WTC11 (cell line): ENCODE measurements around the gene HIBADH. TPM values are rescaled to one million over a fixed set of nuclear protein-coding genes. Genes with fewer than 3 reads are reported as not detected.

Source experiments
- ATAC-seq: fragments of 200-7000 bp; cut with Tn5 transposase; 2 replicates; pipeline ENCODE4 v1.10.0; 2021; ENCODE audit warnings: mild to moderate bottlenecking, moderate library complexity
- CTCF ChIA-PET: fragments of 300-600 bp; sonication (Branson Sonifier 250); formaldehyde crosslinking; loops from one replicate; lab custom pipeline; 2021; ENCODE audit warnings: antibody characterized with exemption; lab: Charles Lee
- POLR2A ChIA-PET: fragments of 350-600 bp; sonication (Branson Sonifier 250); formaldehyde crosslinking; loops from one replicate; lab custom pipeline; 2021; ENCODE audit warnings: antibody characterized with exemption; lab: Charles Lee
- DNase-seq: peaks from one replicate; pipeline ENCODE4 v3.0.0; 2021; ENCODE audit warnings: low spot score
- H3K27ac Mint-ChIP-seq: 2 replicates; pipeline ENCODE4 v1.8.0; 2021; ENCODE audit warnings: mixed read lengths
- H3K27me3 Mint-ChIP-seq: 2 replicates; pipeline ENCODE4 v1.8.0; 2021; ENCODE audit warnings: low read depth, mild to moderate bottlenecking, moderate library complexity, mixed read lengths
- H3K36me3 Mint-ChIP-seq: 2 replicates; pipeline ENCODE4 v1.8.0; 2021; ENCODE audit warnings: mixed read lengths
- H3K4me1 Mint-ChIP-seq: 2 replicates; pipeline ENCODE4 v1.8.0; 2022; ENCODE audit warnings: mixed read lengths
- H3K4me3 Mint-ChIP-seq: 2 replicates; pipeline ENCODE4 v1.8.0; 2021; ENCODE audit warnings: mild to moderate bottlenecking, moderate library complexity, mixed read lengths
- H3K9me3 Mint-ChIP-seq: 2 replicates; pipeline ENCODE4 v1.8.0; 2021; ENCODE audit warnings: mixed read lengths
- CREB1 ChIP-seq: sonication (generic); formaldehyde crosslinking; IDR thresholded peaks from 2 replicates; pipeline ENCODE4 v1.8.0; 2023; ENCODE audit warnings: mild to moderate bottlenecking, missing genetic modification reagents
- GTF2I ChIP-seq: fragments of 250-450 bp; sonication (Bioruptor Pico); conservative IDR thresholded peaks from 2 replicates; pipeline ENCODE4 v1.4.0; 2021; ENCODE audit warnings: mild to moderate bottlenecking
- JUN ChIP-seq: sonication (generic); formaldehyde crosslinking; IDR thresholded peaks from 2 replicates; pipeline ENCODE4 v1.8.0; 2023; ENCODE audit warnings: mild to moderate bottlenecking, missing genetic modification reagents
- NR1H2 ChIP-seq: sonication (generic); formaldehyde crosslinking; IDR thresholded peaks from 2 replicates; pipeline ENCODE4 v1.9.0; 2021; ENCODE audit warnings: mild to moderate bottlenecking, moderate library complexity, missing genetic modification reagents
- RELA ChIP-seq: sonication (generic); formaldehyde crosslinking; IDR thresholded peaks from 2 replicates; pipeline ENCODE4 v1.8.1; 2022; ENCODE audit warnings: missing genetic modification reagents, mild to moderate bottlenecking, borderline replicate concordance
- SMAD3 ChIP-seq: sonication (generic); formaldehyde crosslinking; IDR thresholded peaks from 2 replicates; pipeline ENCODE4 v1.8.0; 2022; ENCODE audit warnings: missing genetic modification reagents, mild to moderate bottlenecking, borderline replicate concordance
- TCF7 ChIP-seq: sonication (generic); formaldehyde crosslinking; IDR thresholded peaks from 2 replicates; pipeline ENCODE4 v1.8.0; 2022; ENCODE audit warnings: mild to moderate bottlenecking, low read depth, missing genetic modification reagents, moderate library complexity
- ZNF232 ChIP-seq: sonication (generic); formaldehyde crosslinking; IDR thresholded peaks from 2 replicates; pipeline ENCODE4 v1.8.0; 2022; ENCODE audit warnings: mild to moderate bottlenecking, missing genetic modification reagents
- total RNA-seq: library from RNA; stranded (reverse); gene quantifications from 3 replicates; pipeline ENCODE4 v1.2.3, GENCODE V29; 2021
- TF ChIP-seq, protein P1 (sequence below): fragments of 250-450 bp; sonication (Bioruptor Pico); IDR thresholded peaks from 2 replicates; pipeline ENCODE4 v2.1.2; 2022; ENCODE audit warnings: mild to moderate bottlenecking, moderate library complexity
- TF ChIP-seq, protein P2 (sequence below): sonication (generic); formaldehyde crosslinking; IDR thresholded peaks from 2 replicates; pipeline ENCODE4 v1.8.0; 2022; ENCODE audit warnings: missing genetic modification reagents
- TF ChIP-seq, protein P3 (sequence below): fragments of 250-450 bp; sonication (Bioruptor Pico); IDR thresholded peaks from 2 replicates; pipeline ENCODE4 v1.9.0; 2021; ENCODE audit warnings: mild to moderate bottlenecking, borderline replicate concordance
- TF ChIP-seq, protein P4 (sequence below): fragments of 250-450 bp; sonication (Bioruptor Pico); IDR thresholded peaks from 2 replicates; pipeline ENCODE4 v1.8.0; 2021; ENCODE audit warnings: mild to moderate bottlenecking
- TF ChIP-seq, protein P5 (sequence below): fragments of 250-450 bp; sonication (Bioruptor Pico); IDR thresholded peaks from 2 replicates; pipeline ENCODE4 v1.9.0; 2021; ENCODE audit warnings: mild to moderate bottlenecking
- TF ChIP-seq, protein P6 (sequence below): fragments of 250-450 bp; sonication (Bioruptor Pico); IDR thresholded peaks from 2 replicates; pipeline ENCODE4 v1.9.0; 2021; ENCODE audit warnings: mild to moderate bottlenecking
- TF ChIP-seq, protein P7 (sequence below): sonication (generic); formaldehyde crosslinking; IDR thresholded peaks from 2 replicates; pipeline ENCODE4 v1.8.0; 2022; ENCODE audit warnings: mild to moderate bottlenecking, missing genetic modification reagents

The HIBADH gene
- total RNA-seq, 1 experiment from 2014 or later, result 27.9 TPM

DNA sequence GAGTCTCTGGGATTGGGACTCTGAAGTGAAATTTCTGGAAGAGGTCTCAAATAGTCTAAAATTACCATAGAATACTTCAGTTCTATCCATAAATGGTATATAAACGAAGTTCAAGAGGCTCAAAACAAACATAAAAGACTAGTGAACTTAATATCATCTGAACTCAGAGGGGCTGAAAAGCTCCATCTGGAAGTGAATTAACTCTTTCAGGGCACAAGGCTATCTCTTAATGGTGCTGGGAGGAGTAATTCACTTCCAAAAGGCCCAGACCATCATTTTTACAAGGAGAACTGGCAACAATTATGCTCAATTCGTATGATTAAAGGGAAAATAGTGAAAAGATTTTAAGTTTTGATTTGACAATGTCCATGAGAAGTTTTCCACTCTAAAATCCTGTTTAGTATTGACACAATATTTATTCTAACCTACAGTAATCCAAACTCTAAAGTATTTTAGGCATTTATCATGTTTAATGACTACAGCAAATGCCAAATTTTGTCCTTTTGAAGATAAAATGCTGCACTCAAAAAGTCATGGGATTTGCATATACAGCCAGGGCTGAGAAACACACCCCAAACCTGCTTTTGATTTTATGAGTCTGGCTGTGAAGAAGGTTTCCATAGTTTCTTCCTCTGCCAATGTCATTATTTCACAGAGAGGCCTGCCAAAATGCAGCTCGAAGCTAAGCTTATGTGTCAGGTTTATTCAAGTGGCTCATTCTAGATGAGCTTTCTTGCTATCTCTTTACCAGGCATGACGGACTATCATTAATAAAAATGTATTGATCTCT is 143.9 kb downstream of the HIBADH start:
- H3K27me3 Mint-ChIP-seq, result peaks cover 51% of the 10 kb centered on the region
- H3K27ac Mint-ChIP-seq, result no peak overlapping the region
- H3K4me3 Mint-ChIP-seq, result no peak overlapping the region

DNA sequence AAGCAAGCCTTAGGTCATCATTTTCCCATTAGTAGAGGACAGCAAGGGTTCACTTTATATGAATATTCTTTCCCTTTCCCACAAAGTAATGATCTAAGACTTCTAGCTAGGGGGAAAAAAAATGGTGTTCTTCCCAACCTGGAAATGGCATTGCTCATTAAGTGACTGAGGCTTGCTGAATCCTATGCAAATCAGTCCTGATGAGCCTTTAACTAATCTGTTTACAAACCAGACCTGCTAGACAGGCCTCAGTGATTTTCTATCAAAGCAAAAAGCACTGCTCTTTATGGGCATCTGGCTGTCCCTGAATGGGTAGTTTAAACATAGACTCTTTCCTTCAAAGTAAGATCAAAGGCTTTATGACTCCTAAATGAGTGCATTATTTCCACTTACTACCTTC is 146.3 kb downstream of the HIBADH start:
- CTCF ChIA-PET, result no interaction called here
- Mint-ChIP-seq H3K27ac (peak overlapping the region; percentile 1; the same call in 1 of the 2 replicates), H3K9me3 (no peaks in the 10 kb centered on the region), H3K36me3 (no peaks in the 10 kb centered on the region), H3K4me3 (no peak overlapping the region), H3K4me1 (peaks cover 20% of the 10 kb centered on the region), H3K27me3 (peaks cover 51% of the 10 kb centered on the region)
- TF ChIP-seq RELA (CRISPR knock-in tag), result no peak
- TF ChIP-seq CREB1 (CRISPR knock-in tag), result no peak
- TF ChIP-seq SMAD3, result no peak
- TF ChIP-seq GTF2I (CRISPR knock-in tag), result no peak
- TF ChIP-seq, protein P1, sequence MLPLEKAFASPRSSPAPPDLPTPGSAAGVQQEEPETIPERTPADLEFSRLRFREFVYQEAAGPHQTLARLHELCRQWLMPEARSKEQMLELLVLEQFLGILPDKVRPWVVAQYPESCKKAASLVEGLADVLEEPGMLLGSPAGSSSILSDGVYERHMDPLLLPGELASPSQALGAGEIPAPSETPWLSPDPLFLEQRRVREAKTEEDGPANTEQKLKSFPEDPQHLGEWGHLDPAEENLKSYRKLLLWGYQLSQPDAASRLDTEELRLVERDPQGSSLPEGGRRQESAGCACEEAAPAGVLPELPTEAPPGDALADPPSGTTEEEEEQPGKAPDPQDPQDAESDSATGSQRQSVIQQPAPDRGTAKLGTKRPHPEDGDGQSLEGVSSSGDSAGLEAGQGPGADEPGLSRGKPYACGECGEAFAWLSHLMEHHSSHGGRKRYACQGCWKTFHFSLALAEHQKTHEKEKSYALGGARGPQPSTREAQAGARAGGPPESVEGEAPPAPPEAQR (CRISPR knock-in tag), result no peak
- no peak for TF ChIP-seq NR1H2
- no peak for TF ChIP-seq JUN (CRISPR knock-in tag)
- TF ChIP-seq, protein P2, sequence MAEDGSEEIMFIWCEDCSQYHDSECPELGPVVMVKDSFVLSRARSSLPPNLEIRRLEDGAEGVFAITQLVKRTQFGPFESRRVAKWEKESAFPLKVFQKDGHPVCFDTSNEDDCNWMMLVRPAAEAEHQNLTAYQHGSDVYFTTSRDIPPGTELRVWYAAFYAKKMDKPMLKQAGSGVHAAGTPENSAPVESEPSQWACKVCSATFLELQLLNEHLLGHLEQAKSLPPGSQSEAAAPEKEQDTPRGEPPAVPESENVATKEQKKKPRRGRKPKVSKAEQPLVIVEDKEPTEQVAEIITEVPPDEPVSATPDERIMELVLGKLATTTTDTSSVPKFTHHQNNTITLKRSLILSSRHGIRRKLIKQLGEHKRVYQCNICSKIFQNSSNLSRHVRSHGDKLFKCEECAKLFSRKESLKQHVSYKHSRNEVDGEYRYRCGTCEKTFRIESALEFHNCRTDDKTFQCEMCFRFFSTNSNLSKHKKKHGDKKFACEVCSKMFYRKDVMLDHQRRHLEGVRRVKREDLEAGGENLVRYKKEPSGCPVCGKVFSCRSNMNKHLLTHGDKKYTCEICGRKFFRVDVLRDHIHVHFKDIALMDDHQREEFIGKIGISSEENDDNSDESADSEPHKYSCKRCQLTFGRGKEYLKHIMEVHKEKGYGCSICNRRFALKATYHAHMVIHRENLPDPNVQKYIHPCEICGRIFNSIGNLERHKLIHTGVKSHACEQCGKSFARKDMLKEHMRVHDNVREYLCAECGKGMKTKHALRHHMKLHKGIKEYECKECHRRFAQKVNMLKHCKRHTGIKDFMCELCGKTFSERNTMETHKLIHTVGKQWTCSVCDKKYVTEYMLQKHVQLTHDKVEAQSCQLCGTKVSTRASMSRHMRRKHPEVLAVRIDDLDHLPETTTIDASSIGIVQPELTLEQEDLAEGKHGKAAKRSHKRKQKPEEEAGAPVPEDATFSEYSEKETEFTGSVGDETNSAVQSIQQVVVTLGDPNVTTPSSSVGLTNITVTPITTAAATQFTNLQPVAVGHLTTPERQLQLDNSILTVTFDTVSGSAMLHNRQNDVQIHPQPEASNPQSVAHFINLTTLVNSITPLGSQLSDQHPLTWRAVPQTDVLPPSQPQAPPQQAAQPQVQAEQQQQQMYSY (CRISPR knock-in tag), result no peak
- TF ChIP-seq TCF7 (CRISPR knock-in tag), result no peak
- TF ChIP-seq, protein P3, sequence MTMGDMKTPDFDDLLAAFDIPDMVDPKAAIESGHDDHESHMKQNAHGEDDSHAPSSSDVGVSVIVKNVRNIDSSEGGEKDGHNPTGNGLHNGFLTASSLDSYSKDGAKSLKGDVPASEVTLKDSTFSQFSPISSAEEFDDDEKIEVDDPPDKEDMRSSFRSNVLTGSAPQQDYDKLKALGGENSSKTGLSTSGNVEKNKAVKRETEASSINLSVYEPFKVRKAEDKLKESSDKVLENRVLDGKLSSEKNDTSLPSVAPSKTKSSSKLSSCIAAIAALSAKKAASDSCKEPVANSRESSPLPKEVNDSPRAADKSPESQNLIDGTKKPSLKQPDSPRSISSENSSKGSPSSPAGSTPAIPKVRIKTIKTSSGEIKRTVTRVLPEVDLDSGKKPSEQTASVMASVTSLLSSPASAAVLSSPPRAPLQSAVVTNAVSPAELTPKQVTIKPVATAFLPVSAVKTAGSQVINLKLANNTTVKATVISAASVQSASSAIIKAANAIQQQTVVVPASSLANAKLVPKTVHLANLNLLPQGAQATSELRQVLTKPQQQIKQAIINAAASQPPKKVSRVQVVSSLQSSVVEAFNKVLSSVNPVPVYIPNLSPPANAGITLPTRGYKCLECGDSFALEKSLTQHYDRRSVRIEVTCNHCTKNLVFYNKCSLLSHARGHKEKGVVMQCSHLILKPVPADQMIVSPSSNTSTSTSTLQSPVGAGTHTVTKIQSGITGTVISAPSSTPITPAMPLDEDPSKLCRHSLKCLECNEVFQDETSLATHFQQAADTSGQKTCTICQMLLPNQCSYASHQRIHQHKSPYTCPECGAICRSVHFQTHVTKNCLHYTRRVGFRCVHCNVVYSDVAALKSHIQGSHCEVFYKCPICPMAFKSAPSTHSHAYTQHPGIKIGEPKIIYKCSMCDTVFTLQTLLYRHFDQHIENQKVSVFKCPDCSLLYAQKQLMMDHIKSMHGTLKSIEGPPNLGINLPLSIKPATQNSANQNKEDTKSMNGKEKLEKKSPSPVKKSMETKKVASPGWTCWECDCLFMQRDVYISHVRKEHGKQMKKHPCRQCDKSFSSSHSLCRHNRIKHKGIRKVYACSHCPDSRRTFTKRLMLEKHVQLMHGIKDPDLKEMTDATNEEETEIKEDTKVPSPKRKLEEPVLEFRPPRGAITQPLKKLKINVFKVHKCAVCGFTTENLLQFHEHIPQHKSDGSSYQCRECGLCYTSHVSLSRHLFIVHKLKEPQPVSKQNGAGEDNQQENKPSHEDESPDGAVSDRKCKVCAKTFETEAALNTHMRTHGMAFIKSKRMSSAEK, result no peak
- TF ChIP-seq, protein P4, sequence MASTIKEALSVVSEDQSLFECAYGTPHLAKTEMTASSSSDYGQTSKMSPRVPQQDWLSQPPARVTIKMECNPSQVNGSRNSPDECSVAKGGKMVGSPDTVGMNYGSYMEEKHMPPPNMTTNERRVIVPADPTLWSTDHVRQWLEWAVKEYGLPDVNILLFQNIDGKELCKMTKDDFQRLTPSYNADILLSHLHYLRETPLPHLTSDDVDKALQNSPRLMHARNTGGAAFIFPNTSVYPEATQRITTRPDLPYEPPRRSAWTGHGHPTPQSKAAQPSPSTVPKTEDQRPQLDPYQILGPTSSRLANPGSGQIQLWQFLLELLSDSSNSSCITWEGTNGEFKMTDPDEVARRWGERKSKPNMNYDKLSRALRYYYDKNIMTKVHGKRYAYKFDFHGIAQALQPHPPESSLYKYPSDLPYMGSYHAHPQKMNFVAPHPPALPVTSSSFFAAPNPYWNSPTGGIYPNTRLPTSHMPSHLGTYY (CRISPR knock-in tag), result no peak
- no peak for TF ChIP-seq ZNF232
- TF ChIP-seq, protein P5, sequence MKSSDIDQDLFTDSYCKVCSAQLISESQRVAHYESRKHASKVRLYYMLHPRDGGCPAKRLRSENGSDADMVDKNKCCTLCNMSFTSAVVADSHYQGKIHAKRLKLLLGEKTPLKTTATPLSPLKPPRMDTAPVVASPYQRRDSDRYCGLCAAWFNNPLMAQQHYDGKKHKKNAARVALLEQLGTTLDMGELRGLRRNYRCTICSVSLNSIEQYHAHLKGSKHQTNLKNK (CRISPR knock-in tag), result no peak
- TF ChIP-seq, protein P6, sequence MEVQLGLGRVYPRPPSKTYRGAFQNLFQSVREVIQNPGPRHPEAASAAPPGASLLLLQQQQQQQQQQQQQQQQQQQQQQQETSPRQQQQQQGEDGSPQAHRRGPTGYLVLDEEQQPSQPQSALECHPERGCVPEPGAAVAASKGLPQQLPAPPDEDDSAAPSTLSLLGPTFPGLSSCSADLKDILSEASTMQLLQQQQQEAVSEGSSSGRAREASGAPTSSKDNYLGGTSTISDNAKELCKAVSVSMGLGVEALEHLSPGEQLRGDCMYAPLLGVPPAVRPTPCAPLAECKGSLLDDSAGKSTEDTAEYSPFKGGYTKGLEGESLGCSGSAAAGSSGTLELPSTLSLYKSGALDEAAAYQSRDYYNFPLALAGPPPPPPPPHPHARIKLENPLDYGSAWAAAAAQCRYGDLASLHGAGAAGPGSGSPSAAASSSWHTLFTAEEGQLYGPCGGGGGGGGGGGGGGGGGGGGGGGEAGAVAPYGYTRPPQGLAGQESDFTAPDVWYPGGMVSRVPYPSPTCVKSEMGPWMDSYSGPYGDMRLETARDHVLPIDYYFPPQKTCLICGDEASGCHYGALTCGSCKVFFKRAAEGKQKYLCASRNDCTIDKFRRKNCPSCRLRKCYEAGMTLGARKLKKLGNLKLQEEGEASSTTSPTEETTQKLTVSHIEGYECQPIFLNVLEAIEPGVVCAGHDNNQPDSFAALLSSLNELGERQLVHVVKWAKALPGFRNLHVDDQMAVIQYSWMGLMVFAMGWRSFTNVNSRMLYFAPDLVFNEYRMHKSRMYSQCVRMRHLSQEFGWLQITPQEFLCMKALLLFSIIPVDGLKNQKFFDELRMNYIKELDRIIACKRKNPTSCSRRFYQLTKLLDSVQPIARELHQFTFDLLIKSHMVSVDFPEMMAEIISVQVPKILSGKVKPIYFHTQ (CRISPR knock-in tag), result no peak
- TF ChIP-seq, protein P7, sequence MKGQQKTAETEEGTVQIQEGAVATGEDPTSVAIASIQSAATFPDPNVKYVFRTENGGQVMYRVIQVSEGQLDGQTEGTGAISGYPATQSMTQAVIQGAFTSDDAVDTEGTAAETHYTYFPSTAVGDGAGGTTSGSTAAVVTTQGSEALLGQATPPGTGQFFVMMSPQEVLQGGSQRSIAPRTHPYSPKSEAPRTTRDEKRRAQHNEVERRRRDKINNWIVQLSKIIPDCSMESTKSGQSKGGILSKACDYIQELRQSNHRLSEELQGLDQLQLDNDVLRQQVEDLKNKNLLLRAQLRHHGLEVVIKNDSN (CRISPR knock-in tag), result no peak
- ATAC-seq, result peak; percentile 53
- DNase-seq, result no peak
- POLR2A ChIA-PET, result no interaction called here

More for the DNA sequence above, 143.9 kb downstream of the HIBADH start:
- no peak for TF ChIP-seq GTF2I (CRISPR knock-in tag)
- DNase-seq (no peak), ATAC-seq (no peak)
- peaks cover 16% of the 10 kb centered on the region for H3K4me1 Mint-ChIP-seq
- H3K9me3 Mint-ChIP-seq, result no peaks in the 10 kb centered on the region
- CTCF ChIA-PET, result no interaction called here
- no peaks in the 10 kb centered on the region for H3K36me3 Mint-ChIP-seq
- POLR2A ChIA-PET, result no interaction called here
